ENCODE results near the gene TOR1AIP2. TPM values are rescaled to one million over a fixed set of nuclear protein-coding genes. Genes with fewer than 3 reads are reported as not detected.

The TOR1AIP2 gene
- total RNA-seq, 1 donor = 179 TPM

DNA sequence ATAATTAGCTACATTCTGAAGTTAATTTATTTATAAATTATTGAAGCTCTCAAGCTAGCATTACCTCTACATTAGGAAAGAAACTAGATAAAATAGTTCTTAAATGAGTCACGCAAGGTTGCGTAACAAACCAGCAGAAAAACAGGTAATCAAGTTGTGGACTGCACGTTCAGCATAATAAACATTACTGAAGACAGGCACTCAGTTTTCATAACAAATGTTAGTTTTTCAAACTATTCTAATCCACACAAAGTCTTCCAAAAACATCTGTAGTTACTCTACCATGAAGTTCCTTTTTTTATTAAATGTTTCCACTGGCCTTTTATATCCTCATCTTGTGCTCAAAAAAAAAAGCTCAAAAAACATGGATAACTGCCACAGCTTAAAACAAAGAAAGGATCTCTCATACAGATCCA lies 1.3 kb downstream of the TOR1AIP2 start:
- DNase-seq (ENCODE audit: low read depth) = peak; percentile 66
- peak overlapping the region; percentile 90 for H3K4me3 ChIP-seq (ENCODE audit: low read depth, low read length)
- TF ChIP-seq, protein P1, sequence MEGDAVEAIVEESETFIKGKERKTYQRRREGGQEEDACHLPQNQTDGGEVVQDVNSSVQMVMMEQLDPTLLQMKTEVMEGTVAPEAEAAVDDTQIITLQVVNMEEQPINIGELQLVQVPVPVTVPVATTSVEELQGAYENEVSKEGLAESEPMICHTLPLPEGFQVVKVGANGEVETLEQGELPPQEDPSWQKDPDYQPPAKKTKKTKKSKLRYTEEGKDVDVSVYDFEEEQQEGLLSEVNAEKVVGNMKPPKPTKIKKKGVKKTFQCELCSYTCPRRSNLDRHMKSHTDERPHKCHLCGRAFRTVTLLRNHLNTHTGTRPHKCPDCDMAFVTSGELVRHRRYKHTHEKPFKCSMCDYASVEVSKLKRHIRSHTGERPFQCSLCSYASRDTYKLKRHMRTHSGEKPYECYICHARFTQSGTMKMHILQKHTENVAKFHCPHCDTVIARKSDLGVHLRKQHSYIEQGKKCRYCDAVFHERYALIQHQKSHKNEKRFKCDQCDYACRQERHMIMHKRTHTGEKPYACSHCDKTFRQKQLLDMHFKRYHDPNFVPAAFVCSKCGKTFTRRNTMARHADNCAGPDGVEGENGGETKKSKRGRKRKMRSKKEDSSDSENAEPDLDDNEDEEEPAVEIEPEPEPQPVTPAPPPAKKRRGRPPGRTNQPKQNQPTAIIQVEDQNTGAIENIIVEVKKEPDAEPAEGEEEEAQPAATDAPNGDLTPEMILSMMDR (IDR thresholded peaks at IDR 0.05; ENCODE audit: insufficient read depth, low read depth, low read length) = no peak

DNA sequence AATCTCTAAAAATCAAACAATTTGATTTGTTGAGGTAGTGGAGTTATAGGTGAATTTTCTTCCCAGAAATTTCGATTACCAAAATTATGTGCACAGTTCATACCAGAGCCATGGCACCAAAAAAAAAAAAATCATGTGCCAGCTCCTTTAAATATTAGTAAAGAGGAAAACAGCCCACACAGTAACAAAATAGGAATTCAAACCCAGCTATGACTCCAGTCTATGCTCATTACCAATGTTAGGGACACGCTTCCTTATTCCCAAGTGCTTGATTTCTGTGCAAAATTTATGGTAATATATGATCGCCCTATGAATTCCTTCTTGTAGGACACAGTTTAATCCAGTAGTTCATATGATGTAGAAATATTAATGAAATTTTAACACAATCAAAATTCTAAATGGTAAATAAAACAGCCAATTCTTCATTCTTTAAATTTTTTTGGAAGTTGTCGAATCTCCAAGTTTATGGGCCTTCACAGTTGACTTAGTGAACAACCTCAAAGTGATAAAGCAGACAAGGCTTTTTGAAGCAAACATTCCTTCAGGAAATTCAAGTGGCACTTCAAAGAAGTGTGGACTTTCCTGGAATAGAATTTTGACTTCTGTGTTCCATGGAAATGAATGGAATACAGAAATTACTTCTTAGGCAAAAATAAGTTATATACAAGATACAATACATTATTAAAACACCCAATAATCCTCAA lies 1.9 kb downstream of the TOR1AIP2 start:
- peak overlapping the region; percentile 90 for H3K4me3 ChIP-seq (ENCODE audit: low read depth, low read length)
- TF ChIP-seq, protein P1 (IDR thresholded peaks at IDR 0.05; ENCODE audit: insufficient read depth, low read depth, low read length) = no peak
- DNase-seq (ENCODE audit: low read depth) = no peak

DNA sequence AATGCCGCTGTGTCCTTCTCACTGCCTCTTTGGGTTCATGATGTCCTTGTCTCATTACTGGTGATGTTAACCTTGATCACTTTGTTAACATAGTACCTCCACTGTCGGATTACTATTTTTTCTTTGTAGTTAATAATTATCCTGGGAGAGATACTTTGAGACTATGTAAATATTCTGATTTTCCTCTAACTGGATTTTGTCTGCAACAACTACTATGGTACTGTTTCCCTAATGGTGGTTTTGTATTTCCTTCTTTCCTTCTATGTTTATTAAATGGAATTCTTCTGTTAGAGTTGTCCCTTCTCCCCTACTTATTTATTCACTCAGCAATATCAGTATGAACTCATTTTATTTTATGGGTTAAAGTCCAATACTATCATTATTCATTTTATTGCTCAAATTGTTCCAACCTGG lies 4.2 kb downstream of the TOR1AIP2 start:
- TF ChIP-seq, protein P1 (IDR thresholded peaks at IDR 0.05; ENCODE audit: insufficient read depth, low read depth, low read length) = no peak
- no peak for DNase-seq (ENCODE audit: low read depth)
- no peak overlapping the region for H3K4me3 ChIP-seq (ENCODE audit: low read depth, low read length)

DNA sequence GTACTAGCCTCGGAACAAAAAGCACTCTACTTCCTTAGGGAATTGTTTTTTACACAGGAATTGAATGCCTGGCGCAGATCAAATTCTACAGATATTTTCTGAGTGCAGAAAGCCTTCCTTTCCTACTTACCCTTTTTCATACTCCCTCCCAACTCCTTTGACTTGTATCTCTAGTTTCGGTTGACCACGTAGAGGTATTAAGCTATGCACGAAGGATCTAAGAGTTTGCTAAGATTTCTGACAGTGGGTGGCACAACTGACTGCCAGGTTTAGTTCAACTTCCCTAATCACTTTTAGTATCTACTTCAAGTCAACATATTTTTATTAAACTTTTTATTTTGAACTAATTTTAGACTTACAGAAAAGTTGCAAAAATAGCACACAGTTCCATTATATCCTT lies 5.0 kb downstream of the TOR1AIP2 start:
- TF ChIP-seq, protein P1 (IDR thresholded peaks at IDR 0.05; ENCODE audit: insufficient read depth, low read depth, low read length) = no peak
- no peak for DNase-seq (ENCODE audit: low read depth)

DNA sequence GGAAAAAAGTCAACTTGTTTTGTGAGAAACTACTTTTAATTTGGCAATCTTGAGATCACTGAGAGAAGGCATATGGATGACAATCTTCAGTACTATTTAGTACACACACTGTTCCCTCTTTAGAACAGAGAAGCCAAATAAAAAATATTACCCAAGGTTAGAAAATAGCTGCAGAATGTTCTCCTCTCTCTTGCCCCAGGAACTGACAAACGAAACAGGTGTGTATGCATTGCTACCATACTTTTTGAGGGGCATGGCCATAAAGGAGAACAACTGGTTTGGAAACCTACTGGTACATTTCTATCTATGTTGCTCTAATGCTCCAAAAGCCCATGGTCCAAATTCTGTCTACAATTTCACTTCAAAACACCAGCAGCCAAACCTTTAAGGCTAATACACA lies 5.7 kb downstream of the TOR1AIP2 start:
- no peak overlapping the region for H3K4me3 ChIP-seq (ENCODE audit: low read depth, low read length)
- DNase-seq (ENCODE audit: low read depth) = no peak
- TF ChIP-seq, protein P1 (IDR thresholded peaks at IDR 0.05; ENCODE audit: insufficient read depth, low read depth, low read length) = no peak

More for the DNA sequence above, 5.0 kb downstream of the TOR1AIP2 start:
- H3K4me3 ChIP-seq (ENCODE audit: low read depth, low read length) = no peak overlapping the region

DNA sequence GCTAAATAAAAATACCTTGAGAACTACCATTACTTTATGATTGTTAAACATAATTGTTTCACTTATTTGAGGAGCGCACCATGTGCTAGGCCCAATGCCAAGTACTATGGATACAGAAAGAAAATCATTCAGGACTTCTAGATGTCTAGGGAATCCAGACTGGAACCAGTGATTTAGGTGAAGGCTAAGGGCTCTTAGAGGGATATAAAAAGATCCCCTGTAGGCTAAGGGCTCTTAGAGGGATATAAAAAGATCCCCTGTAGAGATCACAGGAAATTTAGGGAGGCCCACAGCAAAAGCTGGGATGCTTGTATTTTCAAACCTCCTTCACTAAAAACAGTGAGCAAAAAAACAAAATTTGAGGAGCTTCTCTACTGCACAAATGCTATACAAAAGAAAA lies 6.7 kb downstream of the TOR1AIP2 start:
- no peak overlapping the region for H3K4me3 ChIP-seq (ENCODE audit: low read depth, low read length)
- TF ChIP-seq, protein P1 (IDR thresholded peaks at IDR 0.05; ENCODE audit: insufficient read depth, low read depth, low read length) = no peak
- DNase-seq (ENCODE audit: low read depth) = no peak

Measured in fibroblast of villous mesenchyme (primary cell).